Ovary (tissue), 3 donors: ENCODE measurements around the gene CEACAM5.

Source experiments
- CTCF ChIP-seq, 3 donors: fragments of 450-650 bp in 2 of 3; fragments of 200-600 bp in 1 of 3; IDR thresholded peaks; one replicate each; pipeline versions ENCODE4 v1.5.1 to v1.8.0; 2016 to 2022; ENCODE audit warnings: antibody characterized with exemption in 3 of 3, mild to moderate bottlenecking in 1 of 3
- EP300 ChIP-seq: sonication (generic); formaldehyde crosslinking; IDR thresholded peaks from one replicate; pipeline ENCODE4 v1.6.1; 2017; ENCODE audit warnings: antibody characterized with exemption
- POLR2A ChIP-seq: fragments of 450-650 bp; IDR thresholded peaks from one replicate; pipeline ENCODE4 v1.6.1; 2017; ENCODE audit warnings: antibody characterized with exemption, mild to moderate bottlenecking, moderate library complexity
- donor health status: DM: no; HTN: no; CAD: no.

GRCh38 chr19:41711376-41712261, 3.2 kb downstream of the CEACAM5 start:
- TF ChIP-seq CTCF (IDR thresholded peaks at IDR 0.05) = no peak
- no peak for TF ChIP-seq POLR2A
- no peak for TF ChIP-seq EP300
